SU-DHL-6 (cell line): ENCODE data around the gene BDNF.
"Not testable (repeated sequence)": the region's sequence is repeated elsewhere in the genome, so short reads cannot be mapped to it uniquely, and the experiment has no call there.

ENCODE experiments used
- H2AFZ ChIP-seq: fragments of 200-600 bp; sonication (generic); 2 replicates; pipeline ENCODE4 v1.6.1; 2014; ENCODE audit warnings: low read depth, mild to moderate bottlenecking, moderate library complexity, mixed read lengths, antibody characterized with exemption, low read length; ENCODE audit not compliant: severe bottlenecking
- H3F3A ChIP-seq: fragments of 200-600 bp; shearing (Covaris generic); 2 replicates; pipeline ENCODE4 v1.6.0; 2016; ENCODE audit warnings: antibody characterized with exemption, mild to moderate bottlenecking; ENCODE audit not compliant: insufficient read depth
- H3K27ac ChIP-seq: fragments of 200-600 bp; sonication (generic); 2 replicates; pipeline ENCODE4 v1.5.1; 2016; ENCODE audit warnings: low read depth, mild to moderate bottlenecking, low read length, moderate library complexity, mixed read lengths
- H3K27me3 ChIP-seq: fragments of 200-600 bp; sonication (generic), shearing (Covaris generic); 2 replicates; pipeline ENCODE4 v1.6.0; 2014; ENCODE audit warnings: mild to moderate bottlenecking, low read length
- H3K36me3 ChIP-seq: fragments of 200-600 bp; sonication (generic); 2 replicates; pipeline ENCODE4 v1.6.1; 2014; ENCODE audit warnings: mild to moderate bottlenecking, low read length, mixed read lengths
- H3K4me2 ChIP-seq: fragments of 300-600, 200-600 bp; shearing (Covaris generic), sonication (generic); 2 replicates; pipeline ENCODE4 v1.6.0; 2014; ENCODE audit warnings: low read length, low read depth, mild to moderate bottlenecking; ENCODE audit not compliant: poor library complexity, severe bottlenecking
- H3K4me3 ChIP-seq: fragments of 200-600 bp; sonication (generic); 2 replicates; pipeline ENCODE4 v1.5.1; 2014; ENCODE audit warnings: antibody characterized with exemption, low read length, mild to moderate bottlenecking, mixed read lengths; ENCODE audit not compliant: insufficient read depth, poor library complexity, severe bottlenecking
- H3K79me2 ChIP-seq: fragments of 200-600 bp; sonication (generic); 2 replicates; pipeline ENCODE4 v1.6.1; 2014; ENCODE audit warnings: mild to moderate bottlenecking, low read length, moderate library complexity; ENCODE audit not compliant: insufficient read depth
- H3K9ac ChIP-seq: fragments of 200-600 bp; sonication (generic); 2 replicates; pipeline ENCODE4 v1.7.0; 2014; ENCODE audit warnings: mild to moderate bottlenecking, low read length
- H3K9me2 ChIP-seq: fragments of 200-600 bp; sonication (generic); replicated peaks from 2 replicates; pipeline ENCODE4 v1.6.1; 2014; ENCODE audit warnings: low read length; ENCODE audit not compliant: insufficient read depth
- H3K9me3 ChIP-seq: fragments of 200-600 bp; sonication (generic); 2 replicates; pipeline ENCODE4 v1.6.1; 2014; ENCODE audit warnings: low read length, mixed read lengths; ENCODE audit not compliant: insufficient read depth
- H4K20me1 ChIP-seq: fragments of 200-600 bp; sonication (generic); 2 replicates; pipeline ENCODE4 v1.6.1; 2014; ENCODE audit warnings: low read depth, mild to moderate bottlenecking, antibody characterized with exemption, low read length, moderate library complexity, mixed read lengths
- CTCF ChIP-seq: fragments of 200-600 bp; sonication (generic); IDR thresholded peaks from one replicate; pipeline ENCODE4 v1.5.1; 2017; ENCODE audit warnings: antibody characterized with exemption, mild to moderate bottlenecking, low read length, moderate library complexity; ENCODE audit not compliant: insufficient read depth, poor library complexity, severe bottlenecking
- EZH2phosphoT487 ChIP-seq: fragments of 200-600 bp; sonication (generic), shearing (Covaris generic); conservative IDR thresholded peaks from 2 replicates; pipeline ENCODE4 v1.6.1; 2018; ENCODE audit warnings: mild to moderate bottlenecking, antibody characterized with exemption, low read length, moderate library complexity, mixed read lengths

Gene BDNF

GRCh38 chr11:27700351-27701301 lies at the start of gene BDNF:
BDNF (minus strand) TSS chr11:27700455; CDS start chr11:27658564, 41,891 bp downstream.
- TF ChIP-seq CTCF (no peak), EZH2phosphoT487 (no peak)
- H4K20me1 ChIP-seq = no peaks in the 10 kb centered on the region
- no peaks in the 10 kb centered on the region for H3F3A ChIP-seq
- H3K9me2 ChIP-seq = no peaks in the 10 kb centered on the region
- peak within 1 kb of the TSS; percentile 97 for H2AFZ ChIP-seq
- peak within 1 kb of the TSS; percentile 18 for H3K9ac ChIP-seq
- H3K4me2 ChIP-seq = peak within 1 kb of the TSS; percentile 77
- no peaks in the 10 kb centered on the region for H3K9me3 ChIP-seq
- H3K79me2 ChIP-seq = no peaks in the 10 kb centered on the region
- H3K4me3 ChIP-seq = peak within 1 kb of the TSS; percentile 54
- no peaks in the 10 kb centered on the region for H3K27me3 ChIP-seq
- H3K27ac ChIP-seq = no peak within 1 kb of the TSS
- no peaks in the 10 kb centered on the region for H3K36me3 ChIP-seq

GRCh38 chr11:27740362-27741013 lies 40.2 kb upstream of the BDNF start:
- H3K4me3 ChIP-seq = no peak overlapping the region
- H3K9me2 ChIP-seq = no peaks in the 10 kb centered on the region
- no peak overlapping the region for H3K9ac ChIP-seq
- H3K27ac ChIP-seq = no peak overlapping the region
- H3K27me3 ChIP-seq = no peaks in the 10 kb centered on the region
- no peaks in the 10 kb centered on the region for H3K9me3 ChIP-seq
- no peak overlapping the region for H2AFZ ChIP-seq
- H4K20me1 ChIP-seq = no peaks in the 10 kb centered on the region
- H3K4me2 ChIP-seq = no peak overlapping the region
- no peaks in the 10 kb centered on the region for H3K79me2 ChIP-seq
- TF ChIP-seq EZH2phosphoT487 (no peak), CTCF (no peak)
- H3F3A ChIP-seq = no peaks in the 10 kb centered on the region
- no peaks in the 10 kb centered on the region for H3K36me3 ChIP-seq

GRCh38 chr11:27735281-27735680 lies 35.0 kb upstream of the BDNF start:
- H3K9ac ChIP-seq = no peak overlapping the region
- H3K9me3 ChIP-seq = no peaks in the 10 kb centered on the region
- H2AFZ ChIP-seq = no peak overlapping the region
- H3K79me2 ChIP-seq = no peaks in the 10 kb centered on the region
- no peaks in the 10 kb centered on the region for H3K36me3 ChIP-seq
- H3F3A ChIP-seq = no peaks in the 10 kb centered on the region
- H4K20me1 ChIP-seq = no peaks in the 10 kb centered on the region
- TF ChIP-seq CTCF (no peak), EZH2phosphoT487 (no peak)
- H3K27ac ChIP-seq = no peak overlapping the region
- no peak overlapping the region for H3K4me2 ChIP-seq
- H3K9me2 ChIP-seq = no peaks in the 10 kb centered on the region
- H3K27me3 ChIP-seq = no peaks in the 10 kb centered on the region
- H3K4me3 ChIP-seq = no peak overlapping the region

- H3K9ac ChIP-seq, H3K27ac ChIP-seq, H3K4me2 ChIP-seq, H3K9me3 ChIP-seq, H3K4me3 ChIP-seq, H3K9me2 ChIP-seq, H3K27me3 ChIP-seq, H3K79me2 ChIP-seq, H4K20me1 ChIP-seq, H3F3A ChIP-seq, H2AFZ ChIP-seq, H3K36me3 ChIP-seq: not testable (repeated sequence)
Observed at GRCh38 chr11:27731803-27732202, 31.5 kb upstream of the BDNF start.
